ENCODE data around the gene FLNC. TPM values are rescaled to one million over a fixed set of nuclear protein-coding genes. Genes with fewer than 3 reads are reported as not detected.

Gene FLNC
- total RNA-seq, 1 experiment from 2014 or later: 10.2 TPM

DNA sequence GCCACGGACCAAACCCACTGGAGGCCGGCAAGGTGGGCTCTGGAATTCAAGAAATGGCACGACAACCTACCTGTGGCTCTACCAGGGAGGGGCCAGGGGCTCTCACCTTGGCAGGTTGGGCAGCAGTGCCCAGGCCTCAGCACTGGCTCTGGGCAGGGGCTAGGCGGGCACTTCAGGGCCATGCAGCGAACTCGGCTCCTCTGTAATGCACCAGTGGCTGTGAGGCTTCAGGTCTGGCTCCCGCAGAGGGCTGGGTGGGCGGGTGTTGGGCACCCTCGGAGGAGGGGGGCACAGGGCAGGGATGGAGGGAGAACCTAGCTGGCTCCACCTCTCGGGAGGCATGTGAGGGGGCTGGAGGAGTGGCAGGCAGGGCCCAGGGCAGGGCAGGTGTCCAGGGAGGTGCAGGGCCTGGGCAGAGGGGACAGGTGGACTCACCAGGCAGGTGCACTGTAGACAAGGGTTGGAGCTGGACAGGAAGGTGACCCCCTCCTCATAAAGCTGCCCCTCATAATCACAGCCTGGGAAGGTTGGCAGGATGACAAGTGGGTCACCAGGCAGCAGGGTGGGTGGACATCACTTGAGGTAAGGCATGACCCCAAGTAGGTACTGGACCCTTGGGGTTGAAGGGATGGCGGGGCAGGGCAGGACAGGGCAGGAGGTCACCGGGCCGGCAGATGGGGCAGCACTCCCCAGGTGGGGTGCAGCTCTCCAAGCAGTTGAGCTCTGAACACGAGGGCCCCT lies 73.6 kb downstream of the FLNC start:
- ATAC-seq (no peak), DNase-seq (ENCODE audit: low read depth, low spot score) (no peak)
- Histone ChIP-seq H3K9me3 (ENCODE audit: control insufficient read depth, insufficient read depth, low read depth, low read length) (peaks cover 5% of the 10 kb centered on the region; the same call in 1 of the 2 replicates), H3K4me1 (ENCODE audit: control insufficient read depth, insufficient read depth, low read length) (peaks cover 5% of the 10 kb centered on the region; the same call in 1 of the 2 replicates), H3K27ac (ENCODE audit: low read length) (no peak overlapping the region), H3K36me3 (ENCODE audit: control insufficient read depth, insufficient read depth, low read length) (no peaks in the 10 kb centered on the region), H3K4me3 (ENCODE audit: low read depth in 2 of 2, low read length in 2 of 2) (no peak overlapping the region), H3K27me3 (ENCODE audit: control insufficient read depth, insufficient read depth, low read length) (0 out of 2 replicates have a peak, but pooled peaks cover 2% of the 10 kb centered on the region)
- CTCF ChIA-PET: interaction anchor here (0.6 kb wide), 2 partner anchors 566 to 783 kb away, joined by 3 to 4 read pairs; no protein-coding TSS in a partner anchor
- intact Hi-C loops (cut with micrococcal nuclease; ENCODE audit: unreplicated experiment) (loop anchor here (2.0 kb wide), 1 partner anchor 187 kb away; no protein-coding TSS in a partner anchor), in situ Hi-C loops (cut with HindIII; ENCODE audit: low pct_unique_long_range_greater_than_20kb, low sequenced_read_pairs) (no loop called here)
- TF ChIP-seq SIN3A (IDR thresholded peaks at IDR 0.05; ENCODE audit: borderline replicate concordance, insufficient read depth, low read depth, low read length) (no peak), TCF7L2 (IDR thresholded peaks at IDR 0.05; ENCODE audit: low read depth, low read length) (no peak), POLR2AphosphoS5 (IDR thresholded peaks at IDR 0.05; ENCODE audit: low read depth, low read length) (no peak)
- TF ChIP-seq, protein P1, sequence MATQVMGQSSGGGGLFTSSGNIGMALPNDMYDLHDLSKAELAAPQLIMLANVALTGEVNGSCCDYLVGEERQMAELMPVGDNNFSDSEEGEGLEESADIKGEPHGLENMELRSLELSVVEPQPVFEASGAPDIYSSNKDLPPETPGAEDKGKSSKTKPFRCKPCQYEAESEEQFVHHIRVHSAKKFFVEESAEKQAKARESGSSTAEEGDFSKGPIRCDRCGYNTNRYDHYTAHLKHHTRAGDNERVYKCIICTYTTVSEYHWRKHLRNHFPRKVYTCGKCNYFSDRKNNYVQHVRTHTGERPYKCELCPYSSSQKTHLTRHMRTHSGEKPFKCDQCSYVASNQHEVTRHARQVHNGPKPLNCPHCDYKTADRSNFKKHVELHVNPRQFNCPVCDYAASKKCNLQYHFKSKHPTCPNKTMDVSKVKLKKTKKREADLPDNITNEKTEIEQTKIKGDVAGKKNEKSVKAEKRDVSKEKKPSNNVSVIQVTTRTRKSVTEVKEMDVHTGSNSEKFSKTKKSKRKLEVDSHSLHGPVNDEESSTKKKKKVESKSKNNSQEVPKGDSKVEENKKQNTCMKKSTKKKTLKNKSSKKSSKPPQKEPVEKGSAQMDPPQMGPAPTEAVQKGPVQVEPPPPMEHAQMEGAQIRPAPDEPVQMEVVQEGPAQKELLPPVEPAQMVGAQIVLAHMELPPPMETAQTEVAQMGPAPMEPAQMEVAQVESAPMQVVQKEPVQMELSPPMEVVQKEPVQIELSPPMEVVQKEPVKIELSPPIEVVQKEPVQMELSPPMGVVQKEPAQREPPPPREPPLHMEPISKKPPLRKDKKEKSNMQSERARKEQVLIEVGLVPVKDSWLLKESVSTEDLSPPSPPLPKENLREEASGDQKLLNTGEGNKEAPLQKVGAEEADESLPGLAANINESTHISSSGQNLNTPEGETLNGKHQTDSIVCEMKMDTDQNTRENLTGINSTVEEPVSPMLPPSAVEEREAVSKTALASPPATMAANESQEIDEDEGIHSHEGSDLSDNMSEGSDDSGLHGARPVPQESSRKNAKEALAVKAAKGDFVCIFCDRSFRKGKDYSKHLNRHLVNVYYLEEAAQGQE (IDR thresholded peaks at IDR 0.05; ENCODE audit: insufficient read depth in 1 of 2, low read depth in 2 of 2, low read length in 1 of 2): no peak
- TF ChIP-seq, protein P2, sequence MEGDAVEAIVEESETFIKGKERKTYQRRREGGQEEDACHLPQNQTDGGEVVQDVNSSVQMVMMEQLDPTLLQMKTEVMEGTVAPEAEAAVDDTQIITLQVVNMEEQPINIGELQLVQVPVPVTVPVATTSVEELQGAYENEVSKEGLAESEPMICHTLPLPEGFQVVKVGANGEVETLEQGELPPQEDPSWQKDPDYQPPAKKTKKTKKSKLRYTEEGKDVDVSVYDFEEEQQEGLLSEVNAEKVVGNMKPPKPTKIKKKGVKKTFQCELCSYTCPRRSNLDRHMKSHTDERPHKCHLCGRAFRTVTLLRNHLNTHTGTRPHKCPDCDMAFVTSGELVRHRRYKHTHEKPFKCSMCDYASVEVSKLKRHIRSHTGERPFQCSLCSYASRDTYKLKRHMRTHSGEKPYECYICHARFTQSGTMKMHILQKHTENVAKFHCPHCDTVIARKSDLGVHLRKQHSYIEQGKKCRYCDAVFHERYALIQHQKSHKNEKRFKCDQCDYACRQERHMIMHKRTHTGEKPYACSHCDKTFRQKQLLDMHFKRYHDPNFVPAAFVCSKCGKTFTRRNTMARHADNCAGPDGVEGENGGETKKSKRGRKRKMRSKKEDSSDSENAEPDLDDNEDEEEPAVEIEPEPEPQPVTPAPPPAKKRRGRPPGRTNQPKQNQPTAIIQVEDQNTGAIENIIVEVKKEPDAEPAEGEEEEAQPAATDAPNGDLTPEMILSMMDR (IDR thresholded peaks at IDR 0.05): no peak
- POLR2A ChIA-PET: no interaction called here
- BruUV-seq (replicated peaks): no TSS peak

DNA sequence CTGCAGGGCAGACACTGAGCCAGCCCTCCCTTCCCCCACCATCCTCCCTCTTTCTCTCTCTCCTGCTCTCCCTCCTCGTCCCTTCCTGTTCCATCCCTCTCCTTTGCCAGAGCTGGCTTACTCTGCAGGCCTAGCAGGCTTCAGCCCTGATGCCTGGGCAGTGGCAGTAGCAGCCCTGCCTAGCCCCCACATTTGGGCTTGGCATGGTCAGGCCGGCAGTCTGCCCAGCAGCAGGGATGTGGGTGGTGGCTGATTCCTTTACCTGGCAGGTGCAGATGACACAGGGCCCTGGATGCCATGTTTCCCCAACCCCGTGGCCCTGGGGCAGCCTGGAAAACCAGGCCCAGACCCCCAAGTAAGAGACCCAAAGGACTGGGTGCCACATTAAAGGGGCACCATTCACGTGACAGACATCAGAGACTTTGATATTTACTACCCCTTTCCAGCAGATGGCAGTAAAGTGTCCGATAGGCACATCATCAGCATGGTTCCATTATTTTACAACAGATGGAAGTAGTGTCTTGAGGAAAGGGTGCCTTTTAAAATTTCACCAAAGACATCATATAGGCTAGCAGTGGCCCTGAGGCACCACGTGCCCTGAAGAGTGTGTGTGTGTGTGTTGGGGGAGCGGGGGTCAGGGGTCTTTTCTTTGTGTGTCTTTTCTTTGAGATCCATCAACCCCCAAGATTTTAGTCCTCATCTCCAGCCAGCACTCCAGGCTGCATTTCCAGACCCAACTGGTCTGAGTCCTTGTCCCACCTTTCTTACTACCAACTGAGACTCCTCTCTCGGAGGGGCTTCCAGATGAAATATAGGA lies 74.4 kb downstream of the FLNC start:
- intact Hi-C loops (cut with micrococcal nuclease; ENCODE audit: unreplicated experiment) (loop anchor here (2.0 kb wide), 1 partner anchor 186 kb away; no protein-coding TSS in a partner anchor), in situ Hi-C loops (cut with HindIII; ENCODE audit: low pct_unique_long_range_greater_than_20kb, low sequenced_read_pairs) (no loop called here)
- DNase-seq (ENCODE audit: low read depth, low spot score) (peak; percentile 48), ATAC-seq (peak; percentile 72)
- POLR2A ChIA-PET: no interaction called here
- no peaks in the 10 kb centered on the region for H3K27me3 ChIP-seq (ENCODE audit: control insufficient read depth, insufficient read depth, low read length)
- no peaks in the 10 kb centered on the region for H3K9me3 ChIP-seq (ENCODE audit: control insufficient read depth, insufficient read depth, low read depth, low read length)
- CTCF ChIA-PET: no interaction called here
- H3K27ac ChIP-seq (ENCODE audit: low read length): no peak overlapping the region
- peaks cover 5% of the 10 kb centered on the region; the same call in 1 of the 2 replicates for H3K4me1 ChIP-seq (ENCODE audit: control insufficient read depth, insufficient read depth, low read length)
- no peaks in the 10 kb centered on the region for H3K36me3 ChIP-seq (ENCODE audit: control insufficient read depth, insufficient read depth, low read length)
- TF ChIP-seq, protein P2 (IDR thresholded peaks at IDR 0.05): peak; percentile 82
- TF ChIP-seq, protein P1 (IDR thresholded peaks at IDR 0.05; ENCODE audit: insufficient read depth in 1 of 2, low read depth in 2 of 2, low read length in 1 of 2): no peak
- peak; percentile 56; the same call in 1 of the 2 replicates for TF ChIP-seq TCF7L2 (IDR thresholded peaks at IDR 0.05; ENCODE audit: low read depth, low read length)
- no TSS peak for BruUV-seq (replicated peaks)
- no peak overlapping the region for H3K4me3 ChIP-seq (ENCODE audit: low read depth in 2 of 2, low read length in 2 of 2)
